Endothelial cell of umbilical vein (primary cell): ENCODE results near the gene ZBTB8A. TPM values are rescaled to one million over a fixed set of nuclear protein-coding genes. Genes with fewer than 3 reads are reported as not detected.
"Not testable (repeated sequence)": the region's sequence is repeated elsewhere in the genome, so short reads cannot be mapped to it uniquely, and the experiment has no call there.

Experiments used
- BruUV-seq: library from RNA; stranded (reverse); fragments of 400-500 nt; replicated peaks from 2 replicates; lab custom pipeline; 2021; lab: Mats Ljungman, UMichigan
- CTCF ChIA-PET: fragments of 300-600, 350-600 bp; sonication (Branson Sonifier 250); formaldehyde crosslinking; loops from one replicate; lab custom pipeline; 2021; ENCODE audit warnings: antibody characterized with exemption, inconsistent platforms; lab: Charles Lee
- POLR2A ChIA-PET: fragments of 300-600, 350-600 bp; sonication (Branson Sonifier 250); formaldehyde crosslinking; loops from one replicate; lab custom pipeline; 2021; ENCODE audit warnings: antibody characterized with exemption, inconsistent platforms; lab: Charles Lee
- DNase-seq: peaks from one replicate; pipeline ENCODE4 v3.0.0-alpha.2; 2011; ENCODE audit warnings: low read depth, low spot score
- FAIRE-seq: peaks from 2 replicates; lab custom pipeline; 2011; peaks lifted over from hg19 to GRCh38; lab: Jason Lieb, UNC
- H2AFZ ChIP-seq: 2 replicates; pipeline ENCODE4 v1.6.0; 2012; ENCODE audit warnings: low read depth, low read length, control low read depth, inconsistent platforms
- H3K27ac ChIP-seq: 2 replicates; pipeline ENCODE4 v1.5.1; 2011; ENCODE audit warnings: low read depth, mild to moderate bottlenecking, control low read depth, low read length, moderate library complexity; ENCODE audit not compliant: insufficient read depth
- H3K27me3 ChIP-seq, 2 experiments: 2 replicates each; pipeline versions ENCODE4 v1.6.0 to v1.6.1; 2011; ENCODE audit warnings: low read length in 2 of 2, mixed read lengths in 1 of 2; ENCODE audit not compliant: control insufficient read depth in 2 of 2, insufficient read depth in 2 of 2
- H3K36me3 ChIP-seq, 2 experiments: 2 replicates in 1 of 2; 3 replicates in 1 of 2; pipeline ENCODE4 v1.5.1; 2011; ENCODE audit warnings: low read length in 2 of 2, mild to moderate bottlenecking in 1 of 2, moderate library complexity in 1 of 2; ENCODE audit not compliant: control insufficient read depth in 2 of 2, insufficient read depth in 2 of 2; ENCODE audit errors: extremely low read depth in 1 of 2
- H3K4me1 ChIP-seq: 3 replicates; pipeline ENCODE4 v1.5.1; 2011; ENCODE audit warnings: mild to moderate bottlenecking, low read length; ENCODE audit not compliant: control insufficient read depth, insufficient read depth; ENCODE audit errors: extremely low read depth
- H3K4me2 ChIP-seq: 2 replicates; pipeline ENCODE4 v1.6.1; 2011; ENCODE audit warnings: low read length, control low read depth, mixed read lengths; ENCODE audit not compliant: insufficient read depth
- H3K4me3 ChIP-seq, 3 experiments: fragments of 200-600 bp in 1 of 3; sonication (generic), shearing (Covaris generic) in 1 of 3; replicated peaks in 1 of 3; 2 replicates each; pipeline ENCODE4 v1.5.1; 2011 to 2016; ENCODE audit warnings: control low read depth in 3 of 3, low read length in 3 of 3, mild to moderate bottlenecking in 2 of 3, inconsistent platforms in 1 of 3, low read depth in 1 of 3, moderate library complexity in 1 of 3; ENCODE audit not compliant: insufficient read depth in 1 of 3
- H3K79me2 ChIP-seq: 2 replicates; pipeline ENCODE4 v1.6.0; 2012; ENCODE audit warnings: low read length, inconsistent platforms; ENCODE audit not compliant: control insufficient read depth, insufficient read depth
- H3K9ac ChIP-seq: replicated peaks from 2 replicates; pipeline ENCODE3; 2011; ENCODE audit warnings: low read length, control low read depth; ENCODE audit not compliant: insufficient read depth; ENCODE audit errors: extremely low read depth
- H3K9me1 ChIP-seq: replicated peaks from 3 replicates; pipeline ENCODE4 v1.6.0; 2011; ENCODE audit warnings: mild to moderate bottlenecking, low read length; ENCODE audit not compliant: control insufficient read depth, insufficient read depth; ENCODE audit errors: extremely low read depth
- H3K9me3 ChIP-seq: replicated peaks from 2 replicates; pipeline ENCODE4 v1.5.1; 2012; ENCODE audit warnings: low read length, inconsistent platforms; ENCODE audit not compliant: control insufficient read depth, insufficient read depth
- H4K20me1 ChIP-seq: replicated peaks from 2 replicates; pipeline ENCODE3; 2011; ENCODE audit warnings: mild to moderate bottlenecking, low read length; ENCODE audit not compliant: control insufficient read depth, insufficient read depth; ENCODE audit errors: extremely low read depth
- CTCF ChIP-seq, 2 donors: IDR thresholded peaks; 1 replicate in 1 of 2; 2 replicates in 1 of 2; pipeline ENCODE4 v1.5.1; 2011; ENCODE audit warnings: low read length in 2 of 2, mild to moderate bottlenecking in 2 of 2, moderate library complexity in 2 of 2, control low read depth in 1 of 2, inconsistent platforms in 1 of 2, low read depth in 1 of 2; ENCODE audit not compliant: insufficient read depth in 1 of 2; ENCODE audit errors: extremely low read depth in 1 of 2
- FOS ChIP-seq: IDR thresholded peaks from 2 replicates; pipeline ENCODE4 v1.6.1; 2011; ENCODE audit warnings: mild to moderate bottlenecking, low read length, moderate library complexity, borderline replicate concordance; ENCODE audit not compliant: insufficient read depth
- GATA2 ChIP-seq: IDR thresholded peaks from 2 replicates; pipeline ENCODE4 v1.7.0; 2011; ENCODE audit warnings: low read depth, mild to moderate bottlenecking, moderate library complexity, mixed read lengths, low read length; ENCODE audit not compliant: insufficient read length, insufficient read depth
- JUN ChIP-seq: IDR thresholded peaks from 2 replicates; pipeline ENCODE4 v1.6.1; 2011; ENCODE audit warnings: borderline replicate concordance, low read depth; ENCODE audit not compliant: insufficient read length, insufficient read depth
- MYC ChIP-seq: IDR thresholded peaks from one replicate; pipeline ENCODE4 v1.6.1; 2011; ENCODE audit warnings: mild to moderate bottlenecking, low read depth, low read length
- POLR2AphosphoS5 ChIP-seq: IDR thresholded peaks from 2 replicates; pipeline ENCODE4 v1.6.1; 2012; ENCODE audit warnings: low read depth, mild to moderate bottlenecking, control low read depth, low read length, moderate library complexity; ENCODE audit not compliant: insufficient read depth
- dilution Hi-C: fragments of 300-500 bp; cut with MboI; formaldehyde crosslinking; loops from one replicate; pipeline ENCODE4 v1.15.0; 2019; ENCODE audit warnings: low sequenced_read_pairs; ENCODE audit not compliant: extremely low pct_ligation_motif_present
- intact Hi-C: fragments of 100-400 bp; cut with micrococcal nuclease; formaldehyde crosslinking; loops from one replicate; pipeline ENCODE4 v1.10.0; 2022
- polyA plus RNA-seq, 4 experiments: library from polyadenylated mRNA; depleted of rRNA in 3 of 4; stranded (reverse) in 3 of 4; unstranded in 1 of 4; fragments of >200 nt; gene quantifications; 2 replicates each; pipeline versions ENCODE4 v1.2.1 to v1.2.3, GENCODE V29; 2011 to 2012; ENCODE audit warnings: missing spikeins in 1 of 4
- total RNA-seq: library from RNA; stranded (reverse); gene quantifications from 2 replicates; pipeline ENCODE4 v1.2.3, GENCODE V29; 2021

ZBTB8A gene
- total and polyA plus RNA-seq, 2 donors (not counting 3 experiments of a cell fraction or from before 2014, with no cell fraction given): 3.1 to 9.6 TPM

DNA sequence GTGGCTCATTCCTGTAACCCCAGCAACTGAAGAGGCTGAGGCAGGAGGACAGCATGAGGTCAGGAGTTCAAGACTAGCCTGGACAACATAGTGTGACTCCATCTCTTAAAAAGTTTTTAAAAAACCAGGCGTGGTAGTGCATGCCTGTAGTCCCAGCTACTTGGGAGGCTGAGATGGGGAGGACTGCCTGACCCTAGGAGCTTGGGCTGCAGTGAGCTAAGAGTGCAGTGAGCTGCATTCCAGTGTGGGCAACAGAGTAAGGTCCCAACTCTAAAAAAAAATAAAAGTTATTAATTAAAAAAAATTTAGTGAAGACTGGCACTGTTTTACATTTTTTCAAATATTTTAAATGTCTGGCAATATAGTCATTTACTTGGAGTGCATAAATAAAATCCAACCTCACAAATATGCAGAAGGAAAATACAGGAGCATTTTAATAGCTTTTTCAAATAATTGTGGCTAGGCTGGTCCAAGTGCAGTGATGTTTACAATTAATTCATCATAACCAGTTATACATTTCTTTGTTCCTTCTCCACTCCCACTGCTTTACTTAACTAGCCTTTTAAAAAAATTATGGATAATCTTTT is 100.4 kb downstream of the ZBTB8A start:
- no peaks in the 10 kb centered on the region for H3K9me1 ChIP-seq
- H3K36me3 ChIP-seq: no peaks in the 10 kb centered on the region
- TF ChIP-seq POLR2AphosphoS5 (no peak), FOS (no peak), JUN (no peak), CTCF (IDR thresholded peaks at IDR 0.05; ENCODE audit: extremely low read depth in 1 of 2, insufficient read depth in 1 of 2, low read depth in 1 of 2, low read length in 2 of 2) (no peak), MYC (no peak), GATA2 (no peak)
- H4K20me1 ChIP-seq: no peaks in the 10 kb centered on the region
- H3K79me2 ChIP-seq: peaks cover 21% of the 10 kb centered on the region
- H3K9me3 ChIP-seq: no peaks in the 10 kb centered on the region
- DNase-seq (no peak), FAIRE-seq (no peak)
- H3K9ac ChIP-seq: no peak overlapping the region
- no peaks in the 10 kb centered on the region for H3K4me1 ChIP-seq
- H3K4me2 ChIP-seq: no peak overlapping the region
- no peak overlapping the region for H3K4me3 ChIP-seq
- dilution Hi-C loops (no loop called here), intact Hi-C loops (no loop called here)
- H2AFZ ChIP-seq: no peak overlapping the region
- H3K27me3 ChIP-seq: no peaks in the 10 kb centered on the region
- no peak overlapping the region for H3K27ac ChIP-seq
- ChIA-PET CTCF (interaction anchor here (0.5 to 2.4 kb wide), 4 partner anchors 17 to 402 kb away, joined by 3 to 7 read pairs (median 4); no protein-coding TSS in a partner anchor), POLR2A (no interaction called here)
- no TSS peak for BruUV-seq

GRCh38 chr1:32642292-32642827 is 103.1 kb downstream of the ZBTB8A start:
- intact Hi-C loops, BruUV-seq, FAIRE-seq, H3K4me1 ChIP-seq, H3K9me3 ChIP-seq, H3K9ac ChIP-seq, H3K4me2 ChIP-seq, H3K4me3 ChIP-seq, H3K27me3 ChIP-seq, H4K20me1 ChIP-seq, POLR2A ChIA-PET, DNase-seq, H2AFZ ChIP-seq, dilution Hi-C loops, H3K9me1 ChIP-seq, H3K36me3 ChIP-seq, H3K27ac ChIP-seq: not testable (repeated sequence)
- CTCF ChIA-PET: interaction anchor here (0.6 to 1.1 kb wide), 2 partner anchors 73 to 122 kb away, joined by 3 to 5 read pairs; no protein-coding TSS in a partner anchor
- H3K79me2 ChIP-seq: peaks cover 32% of the 10 kb centered on the region
